ENCODE data around the gene CDH23.

- no peak for TF ChIP-seq CTCF (IDR thresholded peaks at IDR 0.05)
- TF ChIP-seq POLR2AphosphoS5 (IDR thresholded peaks at IDR 0.05; ENCODE audit: insufficient read depth in 1 of 2, low read depth in 1 of 2) = peak in 1 of 2 donors; percentile 20
These were observed 320.8 kb downstream of the CDH23 start for GRCh38 chr10:71717551-71717951.

All from vagina (tissue), 2 donors.